ENCODE results near the gene ERICH6B.

GRCh38 chr13:45546410-45546765 lies 69.2 kb downstream of the ERICH6B start:
- TF ChIP-seq JUNB (CRISPR knock-in tag; IDR thresholded peaks at IDR 0.05; ENCODE audit: borderline replicate concordance) (no peak), ZNF558 (CRISPR knock-in tag; IDR thresholded peaks at IDR 0.05; ENCODE audit: borderline replicate concordance) (no peak), ARNTL (CRISPR knock-in tag; IDR thresholded peaks at IDR 0.05) (no peak), ASH2L (IDR thresholded peaks at IDR 0.05; ENCODE audit: insufficient read length, low read depth, low read length) (no peak), POLR2A (IDR thresholded peaks at IDR 0.05; ENCODE audit: insufficient read depth in 1 of 2, low read depth in 2 of 2, low read length in 2 of 2) (no peak), SMC3 (IDR thresholded peaks at IDR 0.05; ENCODE audit: low read length) (no peak), E2F1 (CRISPR knock-in tag; IDR thresholded peaks at IDR 0.05) (no peak), THYN1 (CRISPR knock-in tag; IDR thresholded peaks at IDR 0.05; ENCODE audit: borderline replicate concordance, low read depth) (no peak), ZBTB46 (CRISPR knock-in tag; IDR thresholded peaks at IDR 0.05; ENCODE audit: borderline replicate concordance) (no peak)
